GM23338 (cell line): Measurements from ENCODE around the gene NFIA. TPM values are rescaled to one million over a fixed set of nuclear protein-coding genes. Genes with fewer than 3 reads are reported as not detected.

ENCODE experiments used
- ATAC-seq: fragments of 200-7000 bp; cut with Tn5 transposase; 3 replicates; pipeline ENCODE4 v1.9.1; 2020
- DNase-seq: peaks from one replicate; pipeline ENCODE4 v3.0.0-alpha.2; 2015; ENCODE audit warnings: low spot score
- H2AFZ ChIP-seq: fragments of 200-600 bp; sonication (generic); 2 replicates; pipeline ENCODE4 v1.8.0; 2016; ENCODE audit warnings: antibody characterized with exemption, mild to moderate bottlenecking, moderate library complexity
- H3F3A ChIP-seq: fragments of 200-600 bp; sonication (generic); replicated peaks from 2 replicates; pipeline ENCODE4 v1.8.0; 2017; ENCODE audit warnings: antibody characterized with exemption, mixed run types, low read depth
- H3K27ac ChIP-seq: fragments of 200-600 bp; sonication (generic); 2 replicates; pipeline ENCODE4 v1.6.1; 2016; ENCODE audit warnings: low read depth
- H3K27me3 ChIP-seq: fragments of 200-600 bp; sonication (generic); 2 replicates; pipeline ENCODE4 v1.8.0; 2016; ENCODE audit warnings: mild to moderate bottlenecking, mixed run types, moderate library complexity; ENCODE audit not compliant: insufficient read depth
- H3K36me3 ChIP-seq: fragments of 200-600 bp; sonication (generic); 2 replicates; pipeline ENCODE4 v1.8.0; 2016; ENCODE audit warnings: mild to moderate bottlenecking; ENCODE audit not compliant: insufficient read depth
- H3K4me1 ChIP-seq: fragments of 200-600 bp; sonication (generic); 2 replicates; pipeline ENCODE4 v1.8.0; 2016; ENCODE audit warnings: mild to moderate bottlenecking, moderate library complexity; ENCODE audit not compliant: insufficient read depth
- H3K4me2 ChIP-seq: fragments of 200-600 bp; sonication (generic); 2 replicates; pipeline ENCODE4 v1.7.1; 2017; ENCODE audit warnings: mixed run types
- H3K4me3 ChIP-seq: fragments of 200-600 bp; sonication (generic); 2 replicates; pipeline ENCODE4 v1.6.1; 2016; ENCODE audit warnings: mixed run types
- H3K79me2 ChIP-seq: fragments of 200-600 bp; sonication (generic); replicated peaks from 2 replicates; pipeline ENCODE4 v1.8.0; 2017; ENCODE audit warnings: mild to moderate bottlenecking; ENCODE audit not compliant: insufficient read depth
- H3K9me2 ChIP-seq: fragments of 200-600 bp; sonication (generic); 2 replicates; pipeline ENCODE4 v1.8.0; 2017; ENCODE audit not compliant: insufficient read depth
- H4K20me1 ChIP-seq: fragments of 200-600 bp; sonication (generic); replicated peaks from 2 replicates; pipeline ENCODE4 v1.8.0; 2017; ENCODE audit warnings: mild to moderate bottlenecking; ENCODE audit not compliant: insufficient read depth
- H3K27ac Mint-ChIP-seq: 2 replicates; pipeline ENCODE4 v1.8.0; 2020; ENCODE audit warnings: inconsistent platforms, mild to moderate bottlenecking, moderate library complexity, mixed read lengths
- H3K27me3 Mint-ChIP-seq: 3 replicates; pipeline ENCODE4 v1.8.0; 2022; ENCODE audit warnings: low read depth, mild to moderate bottlenecking, moderate library complexity, mixed read lengths, inconsistent platforms; ENCODE audit not compliant: insufficient read depth, poor library complexity
- H3K36me3 Mint-ChIP-seq: 3 replicates; pipeline ENCODE4 v1.8.0; 2021; ENCODE audit warnings: low read depth, mild to moderate bottlenecking, inconsistent platforms, moderate library complexity, mixed read lengths
- H3K4me1 Mint-ChIP-seq: 3 replicates; pipeline ENCODE4 v1.8.0; 2020; ENCODE audit warnings: mild to moderate bottlenecking, inconsistent platforms, mixed read lengths
- H3K4me3 Mint-ChIP-seq: 3 replicates; pipeline ENCODE4 v1.8.0; 2021; ENCODE audit warnings: moderate library complexity, mild to moderate bottlenecking, inconsistent platforms, mixed read lengths
- H3K9me3 Mint-ChIP-seq: 3 replicates; pipeline ENCODE4 v1.8.0; 2020; ENCODE audit warnings: moderate library complexity, mild to moderate bottlenecking, inconsistent platforms, mixed read lengths
- CREB1 ChIP-seq: fragments of 250-450 bp; sonication (Bioruptor Pico); IDR thresholded peaks from 2 replicates; pipeline ENCODE4 v1.5.0; 2020; ENCODE audit warnings: low read depth, mild to moderate bottlenecking, moderate library complexity
- ETS1 ChIP-seq: IDR thresholded peaks from 2 replicates; pipeline ENCODE4 v1.6.1; 2016; ENCODE audit warnings: antibody characterized with exemption
- EZH2 ChIP-seq: fragments of 200-600 bp; sonication (generic); IDR thresholded peaks from one replicate; pipeline ENCODE4 v1.8.0; 2017; ENCODE audit warnings: antibody characterized with exemption, mild to moderate bottlenecking, low read depth; ENCODE audit not compliant: unreplicated experiment
- EZH2phosphoT487 ChIP-seq: fragments of 200-600 bp; sonication (generic); IDR thresholded peaks from one replicate; pipeline ENCODE4 v1.8.1; 2018; ENCODE audit warnings: antibody characterized with exemption; ENCODE audit not compliant: unreplicated experiment
- STAT1 ChIP-seq: IDR thresholded peaks from one replicate; pipeline ENCODE4 v1.6.1; 2016; ENCODE audit warnings: antibody characterized with exemption; ENCODE audit not compliant: unreplicated experiment
- ZNF114 ChIP-seq: fragments of 250-450 bp; sonication (Bioruptor Pico); IDR thresholded peaks from 2 replicates; pipeline ENCODE4 v1.5.0; 2020; ENCODE audit warnings: mild to moderate bottlenecking, moderate library complexity
- polyA plus RNA-seq: library from polyadenylated mRNA; unstranded; fragments of >200 nt; fragmentation: Nextera tagmentation; extraction: Ambion mirVana; gene quantifications from 2 replicates; pipeline ENCODE4 v1.2.1, GENCODE V29; 2016
- total RNA-seq: library from RNA; depleted of rRNA; stranded (reverse); fragments of >200 nt; shearing (Covaris generic); gene quantifications from 2 replicates; pipeline ENCODE4 v1.2.3, GENCODE V29; 2014
- TF ChIP-seq, protein P1 (sequence below): IDR thresholded peaks from one replicate; pipeline ENCODE4 v1.6.1; 2018; ENCODE audit warnings: antibody characterized with exemption; ENCODE audit not compliant: unreplicated experiment
- TF ChIP-seq, protein P2 (sequence below), 2 experiments: fragments of 200-600 bp in 1 of 2; sonication (generic) in 1 of 2; conservative IDR thresholded peaks; 2 replicates each; pipeline versions ENCODE4 v1.5.1 to v1.6.1; 2016 to 2017; ENCODE audit warnings: antibody characterized with exemption in 2 of 2, low read depth in 2 of 2, mild to moderate bottlenecking in 2 of 2, moderate library complexity in 1 of 2

NFIA gene
- total and polyA plus RNA-seq, 2 experiments from 2014 or later: 0.97 to 2.3 TPM

- TF ChIP-seq, protein P1, sequence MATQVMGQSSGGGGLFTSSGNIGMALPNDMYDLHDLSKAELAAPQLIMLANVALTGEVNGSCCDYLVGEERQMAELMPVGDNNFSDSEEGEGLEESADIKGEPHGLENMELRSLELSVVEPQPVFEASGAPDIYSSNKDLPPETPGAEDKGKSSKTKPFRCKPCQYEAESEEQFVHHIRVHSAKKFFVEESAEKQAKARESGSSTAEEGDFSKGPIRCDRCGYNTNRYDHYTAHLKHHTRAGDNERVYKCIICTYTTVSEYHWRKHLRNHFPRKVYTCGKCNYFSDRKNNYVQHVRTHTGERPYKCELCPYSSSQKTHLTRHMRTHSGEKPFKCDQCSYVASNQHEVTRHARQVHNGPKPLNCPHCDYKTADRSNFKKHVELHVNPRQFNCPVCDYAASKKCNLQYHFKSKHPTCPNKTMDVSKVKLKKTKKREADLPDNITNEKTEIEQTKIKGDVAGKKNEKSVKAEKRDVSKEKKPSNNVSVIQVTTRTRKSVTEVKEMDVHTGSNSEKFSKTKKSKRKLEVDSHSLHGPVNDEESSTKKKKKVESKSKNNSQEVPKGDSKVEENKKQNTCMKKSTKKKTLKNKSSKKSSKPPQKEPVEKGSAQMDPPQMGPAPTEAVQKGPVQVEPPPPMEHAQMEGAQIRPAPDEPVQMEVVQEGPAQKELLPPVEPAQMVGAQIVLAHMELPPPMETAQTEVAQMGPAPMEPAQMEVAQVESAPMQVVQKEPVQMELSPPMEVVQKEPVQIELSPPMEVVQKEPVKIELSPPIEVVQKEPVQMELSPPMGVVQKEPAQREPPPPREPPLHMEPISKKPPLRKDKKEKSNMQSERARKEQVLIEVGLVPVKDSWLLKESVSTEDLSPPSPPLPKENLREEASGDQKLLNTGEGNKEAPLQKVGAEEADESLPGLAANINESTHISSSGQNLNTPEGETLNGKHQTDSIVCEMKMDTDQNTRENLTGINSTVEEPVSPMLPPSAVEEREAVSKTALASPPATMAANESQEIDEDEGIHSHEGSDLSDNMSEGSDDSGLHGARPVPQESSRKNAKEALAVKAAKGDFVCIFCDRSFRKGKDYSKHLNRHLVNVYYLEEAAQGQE: no peak
- TF ChIP-seq, protein P2, sequence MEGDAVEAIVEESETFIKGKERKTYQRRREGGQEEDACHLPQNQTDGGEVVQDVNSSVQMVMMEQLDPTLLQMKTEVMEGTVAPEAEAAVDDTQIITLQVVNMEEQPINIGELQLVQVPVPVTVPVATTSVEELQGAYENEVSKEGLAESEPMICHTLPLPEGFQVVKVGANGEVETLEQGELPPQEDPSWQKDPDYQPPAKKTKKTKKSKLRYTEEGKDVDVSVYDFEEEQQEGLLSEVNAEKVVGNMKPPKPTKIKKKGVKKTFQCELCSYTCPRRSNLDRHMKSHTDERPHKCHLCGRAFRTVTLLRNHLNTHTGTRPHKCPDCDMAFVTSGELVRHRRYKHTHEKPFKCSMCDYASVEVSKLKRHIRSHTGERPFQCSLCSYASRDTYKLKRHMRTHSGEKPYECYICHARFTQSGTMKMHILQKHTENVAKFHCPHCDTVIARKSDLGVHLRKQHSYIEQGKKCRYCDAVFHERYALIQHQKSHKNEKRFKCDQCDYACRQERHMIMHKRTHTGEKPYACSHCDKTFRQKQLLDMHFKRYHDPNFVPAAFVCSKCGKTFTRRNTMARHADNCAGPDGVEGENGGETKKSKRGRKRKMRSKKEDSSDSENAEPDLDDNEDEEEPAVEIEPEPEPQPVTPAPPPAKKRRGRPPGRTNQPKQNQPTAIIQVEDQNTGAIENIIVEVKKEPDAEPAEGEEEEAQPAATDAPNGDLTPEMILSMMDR (conservative IDR thresholded peaks at IDR 0.05; ENCODE audit: low read depth in 2 of 2): no peak
- TF ChIP-seq CREB1 (no peak), ETS1 (no peak), EZH2 (no peak), STAT1 (no peak)
Observed at GRCh38 chr1:61287734-61288133, 205.4 kb downstream of the NFIA start (continued).

GRCh38 chr1:61289232-61290098 is 207.1 kb downstream of the NFIA start:
- no peak for ATAC-seq
- Histone ChIP-seq H2AFZ (no peak overlapping the region), H4K20me1 (no peaks in the 10 kb centered on the region), H3F3A (no peaks in the 10 kb centered on the region), H3K4me3 (no peak overlapping the region), H3K27me3 (no peaks in the 10 kb centered on the region), H3K36me3 (no peaks in the 10 kb centered on the region), H3K79me2 (no peaks in the 10 kb centered on the region), H3K27ac (no peak overlapping the region), H3K4me2 (no peak overlapping the region), H3K4me1 (peaks cover 44% of the 10 kb centered on the region), H3K9me2 (no peaks in the 10 kb centered on the region)
- Mint-ChIP-seq H3K4me3 (no peak overlapping the region), H3K9me3 (no peaks in the 10 kb centered on the region), H3K27me3 (no peaks in the 10 kb centered on the region), H3K36me3 (no peaks in the 10 kb centered on the region), H3K4me1 (peaks cover 41% of the 10 kb centered on the region), H3K27ac (no peak overlapping the region)
- DNase-seq: no peak
- no peak for TF ChIP-seq EZH2phosphoT487
- no peak for TF ChIP-seq ETS1
- TF ChIP-seq, protein P2 (conservative IDR thresholded peaks at IDR 0.05; ENCODE audit: low read depth in 2 of 2): no peak
- no peak for TF ChIP-seq ZNF114 (CRISPR knock-in tag)
